HUES64 (cell line): ENCODE results near the gene EPN2.

Experiments used
- H3K27ac ChIP-seq: 2 replicates; pipeline ENCODE4 v1.7.0; 2013; ENCODE audit warnings: low read depth, low read length, inconsistent platforms
- H3K27me3 ChIP-seq: 2 replicates; pipeline ENCODE4 v1.6.1; 2013; ENCODE audit warnings: mild to moderate bottlenecking, low read length; ENCODE audit not compliant: insufficient read depth
- H3K36me3 ChIP-seq: 2 replicates; pipeline ENCODE4 v1.6.1; 2013; ENCODE audit warnings: mild to moderate bottlenecking, low read length; ENCODE audit not compliant: insufficient read depth
- H3K4me1 ChIP-seq: 2 replicates; pipeline ENCODE4 v1.6.1; 2013; ENCODE audit warnings: mild to moderate bottlenecking, low read length, moderate library complexity; ENCODE audit not compliant: insufficient read depth
- H3K4me3 ChIP-seq: 2 replicates; pipeline ENCODE4 v1.5.1; 2013; ENCODE audit warnings: mild to moderate bottlenecking, low read length, moderate library complexity
- H3K9ac ChIP-seq: 2 replicates; pipeline ENCODE4 v1.6.1; 2013; ENCODE audit warnings: mild to moderate bottlenecking, low read depth, low read length
- H3K9me3 ChIP-seq: 2 replicates; pipeline ENCODE4 v1.6.1; 2013; ENCODE audit warnings: low read depth, low read length; ENCODE audit not compliant: insufficient read depth
- WGBS: fragments of 150-250, 120-280 bp; methylation state at CpG from one replicate; pipeline ENCODE4 v1.1.7; 2013; ENCODE audit warnings: missing lambda C conversion rate; 5-methylcytosine and 5-hydroxymethylcytosine counted together

The EPN2 gene

GRCh38 chr17:19258371-19258770 is 21.2 kb downstream of the EPN2 start:
- no peak overlapping the region for H3K9ac ChIP-seq
- no peaks in the 10 kb centered on the region for H3K36me3 ChIP-seq
- H3K4me3 ChIP-seq, result no peak overlapping the region
- 95% methylated on average over 8 of the region's 9 CpGs for WGBS
- peaks cover under 1% of the 10 kb centered on the region; the same call in 1 of the 2 replicates for H3K4me1 ChIP-seq
- H3K27ac ChIP-seq, result no peak overlapping the region
- H3K9me3 ChIP-seq, result no peaks in the 10 kb centered on the region
- H3K27me3 ChIP-seq, result no peaks in the 10 kb centered on the region

GRCh38 chr17:19260958-19261357 is 23.8 kb downstream of the EPN2 start:
- Histone ChIP-seq H3K27ac (no peak overlapping the region), H3K4me3 (no peak overlapping the region), H3K4me1 (peaks cover 9% of the 10 kb centered on the region; the same call in 1 of the 2 replicates), H3K27me3 (no peaks in the 10 kb centered on the region), H3K9ac (no peak overlapping the region), H3K9me3 (no peaks in the 10 kb centered on the region), H3K36me3 (no peaks in the 10 kb centered on the region)
- WGBS, result 92% methylated on average over 7 of the region's 7 CpGs

- H3K9me3 ChIP-seq, result no peaks in the 10 kb centered on the region
- H3K9ac ChIP-seq, result no peak overlapping the region
- H3K4me1 ChIP-seq, result peaks cover 9% of the 10 kb centered on the region; the same call in 1 of the 2 replicates
- no peaks in the 10 kb centered on the region for H3K27me3 ChIP-seq
- 97% methylated on average over 2 of the region's 2 CpGs for WGBS
- no peak overlapping the region for H3K4me3 ChIP-seq
- H3K36me3 ChIP-seq, result no peaks in the 10 kb centered on the region
- H3K27ac ChIP-seq, result no peak overlapping the region
Measured at GRCh38 chr17:19261426-19261825, 24.3 kb downstream of the EPN2 start.

- H3K4me1 ChIP-seq, result peaks cover 9% of the 10 kb centered on the region; the same call in 1 of the 2 replicates
- no peaks in the 10 kb centered on the region for H3K36me3 ChIP-seq
- H3K27ac ChIP-seq, result no peak overlapping the region
- H3K9ac ChIP-seq, result no peak overlapping the region
- H3K4me3 ChIP-seq, result no peak overlapping the region
- WGBS, result 88% methylated on average over 8 of the region's 8 CpGs
- no peaks in the 10 kb centered on the region for H3K9me3 ChIP-seq
- no peaks in the 10 kb centered on the region for H3K27me3 ChIP-seq
Measured at GRCh38 chr17:19262650-19263631, 25.8 kb downstream of the EPN2 start.

- WGBS, result 90% methylated on average over 4 of the region's 4 CpGs
- Histone ChIP-seq H3K36me3 (no peaks in the 10 kb centered on the region), H3K27me3 (no peaks in the 10 kb centered on the region), H3K9ac (no peak overlapping the region), H3K9me3 (no peaks in the 10 kb centered on the region), H3K4me3 (no peak overlapping the region), H3K4me1 (peaks cover 9% of the 10 kb centered on the region; the same call in 1 of the 2 replicates), H3K27ac (no peak overlapping the region)
Measured at GRCh38 chr17:19263641-19264051, 26.5 kb downstream of the EPN2 start.

GRCh38 chr17:19264268-19264667 is 27.1 kb downstream of the EPN2 start:
- Histone ChIP-seq H3K36me3 (no peaks in the 10 kb centered on the region), H3K9me3 (no peaks in the 10 kb centered on the region), H3K4me1 (peaks cover 9% of the 10 kb centered on the region; the same call in 1 of the 2 replicates), H3K27ac (no peak overlapping the region), H3K4me3 (no peak overlapping the region), H3K27me3 (no peaks in the 10 kb centered on the region), H3K9ac (no peak overlapping the region)
- WGBS, result 80% methylated on average over 3 of the region's 3 CpGs

- Histone ChIP-seq H3K27ac (no peak overlapping the region), H3K4me3 (no peak overlapping the region), H3K9ac (no peak overlapping the region), H3K27me3 (no peaks in the 10 kb centered on the region), H3K36me3 (no peaks in the 10 kb centered on the region), H3K9me3 (no peaks in the 10 kb centered on the region), H3K4me1 (peaks cover 9% of the 10 kb centered on the region; the same call in 1 of the 2 replicates)
- WGBS, result 87% methylated on average over 6 of the region's 6 CpGs
Measured at GRCh38 chr17:19264681-19265080, 27.5 kb downstream of the EPN2 start.

GRCh38 chr17:19265755-19266154 is 28.6 kb downstream of the EPN2 start:
- Histone ChIP-seq H3K4me1 (peaks cover 16% of the 10 kb centered on the region), H3K9ac (no peak overlapping the region), H3K27me3 (no peaks in the 10 kb centered on the region), H3K9me3 (no peaks in the 10 kb centered on the region), H3K4me3 (no peak overlapping the region), H3K27ac (no peak overlapping the region), H3K36me3 (no peaks in the 10 kb centered on the region)
- 86% methylated on average over 6 of the region's 6 CpGs for WGBS

- Histone ChIP-seq H3K9me3 (no peaks in the 10 kb centered on the region), H3K36me3 (no peaks in the 10 kb centered on the region; the same call in 1 of the 2 replicates), H3K9ac (no peak overlapping the region), H3K4me1 (peaks cover 14% of the 10 kb centered on the region), H3K27me3 (no peaks in the 10 kb centered on the region), H3K4me3 (no peak overlapping the region), H3K27ac (no peak overlapping the region)
- 91% methylated on average over 3 of the region's 3 CpGs for WGBS
Measured at GRCh38 chr17:19268611-19269010, 31.4 kb downstream of the EPN2 start.

GRCh38 chr17:19269106-19269505 is 31.9 kb downstream of the EPN2 start:
- Histone ChIP-seq H3K9ac (no peak overlapping the region), H3K4me1 (peaks cover 9% of the 10 kb centered on the region; the same call in 1 of the 2 replicates), H3K4me3 (no peak overlapping the region), H3K27me3 (no peaks in the 10 kb centered on the region), H3K27ac (no peak overlapping the region), H3K36me3 (peaks cover 4% of the 10 kb centered on the region; the same call in 1 of the 2 replicates), H3K9me3 (no peaks in the 10 kb centered on the region)
- 89% methylated on average over 1 of the region's 1 CpG for WGBS

- Histone ChIP-seq H3K9ac (no peak overlapping the region), H3K27me3 (no peaks in the 10 kb centered on the region), H3K4me3 (no peak overlapping the region), H3K4me1 (peaks cover 8% of the 10 kb centered on the region; the same call in 1 of the 2 replicates), H3K36me3 (peaks cover 9% of the 10 kb centered on the region; the same call in 1 of the 2 replicates), H3K27ac (no peak overlapping the region), H3K9me3 (no peaks in the 10 kb centered on the region)
- WGBS, result 83% methylated on average over 3 of the region's 3 CpGs
Measured at GRCh38 chr17:19269641-19270040, 32.5 kb downstream of the EPN2 start.
